Effector memory CD8-positive, alpha-beta T cell (primary cell): ENCODE results near the gene KRTAP5-9.
"Not testable (repeated sequence)": the region's sequence is repeated elsewhere in the genome, so short reads cannot be mapped to it uniquely, and the experiment has no call there.

ENCODE experiments used
- ATAC-seq: fragments of 150-1000 bp; cut with Tn5 transposase; replicated peaks from 2 replicates; pipeline ENCODE4 v1.10.0; 2021; ENCODE audit warnings: mild to moderate bottlenecking, moderate library complexity
- DNase-seq, 3 experiments: peaks; one replicate each; pipeline ENCODE4 v3.0.0; 2021
- H3K27ac Mint-ChIP-seq, 2 donors: one replicate each; pipeline ENCODE4 v1.8.0; 2022; ENCODE audit warnings: mild to moderate bottlenecking in 2 of 2, mixed read lengths in 2 of 2, moderate library complexity in 2 of 2
- H3K27me3 Mint-ChIP-seq, 2 donors: one replicate each; pipeline ENCODE4 v1.8.0; 2022; ENCODE audit warnings: mixed read lengths in 2 of 2
- H3K36me3 Mint-ChIP-seq: one replicate; pipeline ENCODE4 v1.8.0; 2022; ENCODE audit warnings: mild to moderate bottlenecking, moderate library complexity, mixed read lengths; ENCODE audit not compliant: insufficient read depth
- H3K4me1 Mint-ChIP-seq, 2 donors: one replicate each; pipeline ENCODE4 v1.8.0; 2022; ENCODE audit warnings: low read depth in 2 of 2, mixed read lengths in 2 of 2
- H3K4me3 Mint-ChIP-seq, 2 donors: one replicate each; pipeline ENCODE4 v1.8.0; 2022; ENCODE audit warnings: mild to moderate bottlenecking in 2 of 2, mixed read lengths in 2 of 2, moderate library complexity in 2 of 2
- H3K9me3 Mint-ChIP-seq, 2 donors: one replicate each; pipeline ENCODE4 v1.8.0; 2022; ENCODE audit warnings: mixed read lengths in 2 of 2

Gene KRTAP5-9

DNA sequence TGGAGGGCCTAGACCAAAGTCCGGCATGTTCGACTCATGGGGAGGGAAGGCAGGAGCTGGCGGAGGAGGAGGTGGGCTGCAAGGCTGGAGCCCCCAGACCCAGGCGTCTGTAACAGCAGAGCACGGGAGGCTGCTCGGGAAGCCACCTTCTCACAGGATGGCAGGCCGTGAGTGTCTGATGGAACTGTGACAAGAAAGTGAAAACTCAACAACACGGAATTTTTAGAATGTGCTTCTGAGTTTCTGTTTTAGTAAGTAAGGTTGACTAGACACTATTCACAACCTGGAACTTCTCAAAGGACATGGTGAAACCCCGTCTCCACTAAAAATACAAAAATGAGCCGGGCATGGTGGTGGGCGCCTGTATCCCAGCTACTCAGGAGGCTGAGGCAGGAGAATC lies 8.2 kb upstream of the KRTAP5-9 start:
- H3K27me3 Mint-ChIP-seq = peaks cover 32 to 90% of the 10 kb centered on the region in 2 donors
- ATAC-seq, DNase-seq, H3K9me3 Mint-ChIP-seq, H3K4me3 Mint-ChIP-seq, H3K36me3 Mint-ChIP-seq, H3K27ac Mint-ChIP-seq, H3K4me1 Mint-ChIP-seq: not testable (repeated sequence)

DNA sequence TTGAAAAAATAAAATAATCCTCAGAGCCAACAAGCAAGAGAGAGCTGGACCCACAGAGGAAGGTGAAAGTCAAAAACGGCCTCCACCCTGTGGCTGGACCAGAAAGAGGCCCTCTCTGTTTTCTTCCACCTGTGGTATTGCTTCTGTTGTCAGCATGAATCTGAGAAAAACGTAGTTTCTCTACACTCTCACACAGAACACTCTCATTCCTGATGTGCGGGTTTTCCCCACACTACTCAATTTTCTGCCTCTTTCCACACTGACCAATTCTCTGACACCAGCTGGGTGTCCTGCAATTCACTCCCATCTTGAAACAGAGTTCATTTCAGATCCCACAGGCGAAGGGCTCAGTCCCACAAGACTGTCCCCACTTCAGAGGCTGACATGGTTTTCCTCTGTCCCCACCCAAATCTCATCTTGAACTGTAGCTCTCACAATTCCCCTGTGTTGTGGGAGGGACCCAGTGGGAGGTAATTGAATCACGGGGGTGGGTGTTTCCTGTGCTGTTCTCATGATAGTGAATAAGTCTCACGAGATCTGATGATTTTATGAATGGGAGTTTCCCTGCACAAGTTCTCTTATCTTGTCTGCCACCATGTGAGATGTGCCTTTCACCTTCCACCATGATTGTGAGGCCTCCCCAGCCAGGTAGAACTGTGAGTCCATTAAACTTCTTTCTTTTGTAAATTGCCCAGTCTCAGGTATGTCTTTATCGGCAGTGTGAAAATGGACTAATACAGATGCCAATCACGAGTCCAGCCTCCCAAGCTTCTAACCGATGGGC lies 7.5 kb upstream of the KRTAP5-9 start:
- not testable (repeated sequence) for H3K9me3 Mint-ChIP-seq, H3K36me3 Mint-ChIP-seq, H3K4me1 Mint-ChIP-seq, H3K27ac Mint-ChIP-seq, DNase-seq, ATAC-seq, H3K4me3 Mint-ChIP-seq
- peaks cover 38 to 90% of the 10 kb centered on the region in 2 donors for H3K27me3 Mint-ChIP-seq

DNA sequence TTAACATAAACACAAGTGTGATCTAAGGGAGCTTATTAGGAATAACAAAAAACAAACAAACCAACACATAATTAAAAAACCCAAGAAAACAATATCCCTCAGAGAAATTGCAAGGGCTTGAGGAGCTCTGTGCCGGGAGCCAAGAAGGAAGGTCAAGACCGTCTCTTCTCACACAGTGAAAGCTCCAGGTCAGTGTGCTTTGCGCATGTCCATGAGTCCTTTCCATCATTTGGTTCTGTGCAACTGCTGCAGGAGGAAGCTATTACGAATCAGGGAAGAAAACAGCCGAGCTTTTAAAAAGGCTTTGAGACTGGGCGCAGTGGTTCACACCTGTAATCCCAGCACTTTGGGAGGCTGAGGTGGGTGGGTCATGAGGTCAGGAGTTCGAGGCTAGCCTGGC lies 5.8 kb upstream of the KRTAP5-9 start:
- H3K4me3 Mint-ChIP-seq = no peak overlapping the region
- peaks cover 41 to 88% of the 10 kb centered on the region in 2 donors for H3K27me3 Mint-ChIP-seq
- no peak for DNase-seq
- H3K27ac Mint-ChIP-seq = no peak overlapping the region
- no peak for ATAC-seq
- H3K36me3 Mint-ChIP-seq = no peaks in the 10 kb centered on the region
- peaks cover 5 to 9% of the 10 kb centered on the region in 2 donors for H3K4me1 Mint-ChIP-seq
- peaks cover 1 to 8% of the 10 kb centered on the region in 2 donors for H3K9me3 Mint-ChIP-seq

DNA sequence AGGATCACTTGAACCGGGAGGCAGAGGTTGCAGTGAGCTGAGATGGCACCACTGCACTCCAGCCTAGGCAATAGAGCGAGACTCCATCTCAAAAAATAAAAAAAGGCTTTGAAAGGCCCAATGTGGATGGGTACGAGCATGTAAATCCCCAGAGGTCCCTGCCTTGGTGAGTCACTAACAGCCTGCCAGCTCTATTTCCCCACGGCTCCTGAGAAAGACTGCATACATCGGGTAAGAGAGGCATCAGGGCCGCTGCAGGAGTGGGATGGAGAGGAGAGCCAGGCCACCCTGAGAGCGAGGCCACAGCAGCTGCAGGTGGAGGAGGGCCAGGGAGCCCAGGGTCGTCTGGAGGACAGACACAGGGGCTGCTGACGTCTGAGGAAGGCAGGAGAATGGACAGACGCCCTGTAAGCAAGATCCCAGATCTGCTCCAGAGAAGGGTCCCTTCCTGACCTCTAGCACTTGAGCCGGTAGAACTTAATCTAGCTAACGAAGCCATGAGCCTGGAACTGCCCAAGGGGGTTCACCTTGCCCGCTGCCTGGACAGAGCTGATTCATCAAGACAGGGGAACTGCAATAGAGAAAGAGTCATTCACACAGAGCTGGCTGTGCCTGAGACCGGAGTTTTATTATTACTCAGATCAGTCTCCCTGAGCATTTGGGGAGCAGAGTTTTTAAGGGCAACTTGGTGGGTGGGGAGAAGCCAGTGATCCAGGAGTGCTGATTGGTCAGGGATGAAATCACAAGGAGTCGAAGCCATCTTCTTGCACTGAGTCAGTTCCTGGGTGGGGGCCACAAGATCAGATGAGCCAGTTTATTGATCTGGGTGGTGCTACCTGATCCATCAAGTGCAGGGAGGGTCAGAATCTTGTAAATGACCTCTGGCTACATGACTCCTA lies 5.1 kb upstream of the KRTAP5-9 start:
- H3K36me3 Mint-ChIP-seq = no peaks in the 10 kb centered on the region
- H3K4me3 Mint-ChIP-seq = no peak overlapping the region
- DNase-seq (no peak), ATAC-seq (no peak)
- H3K9me3 Mint-ChIP-seq = peaks cover 1 to 8% of the 10 kb centered on the region in 2 donors
- no peak overlapping the region for H3K27ac Mint-ChIP-seq
- H3K4me1 Mint-ChIP-seq = peaks cover 5 to 9% of the 10 kb centered on the region in 2 donors
- H3K27me3 Mint-ChIP-seq = peaks cover 48 to 93% of the 10 kb centered on the region in 2 donors

DNA sequence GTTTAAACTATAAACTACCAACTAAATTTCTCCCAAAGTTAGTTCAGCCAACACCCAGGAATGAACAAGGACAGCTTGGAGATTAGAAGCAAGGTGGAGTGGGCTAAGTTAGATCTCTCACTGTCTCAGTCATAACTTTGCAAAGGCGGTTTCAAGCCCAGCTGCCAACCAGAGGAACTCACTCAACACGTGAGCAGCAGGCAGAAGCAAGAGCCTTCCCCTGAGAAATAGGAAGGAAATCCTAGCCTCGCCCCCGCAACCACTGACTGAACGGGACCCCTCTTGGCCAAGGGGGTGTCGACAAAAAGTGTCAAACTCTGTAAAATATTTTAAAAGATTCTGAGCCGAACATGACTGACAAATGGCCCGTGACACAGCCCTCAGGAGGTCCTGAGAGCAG lies 4.4 kb upstream of the KRTAP5-9 start:
- H3K4me1 Mint-ChIP-seq = peaks cover 5 to 9% of the 10 kb centered on the region in 2 donors
- no peak overlapping the region for H3K4me3 Mint-ChIP-seq
- DNase-seq = no peak
- peaks cover 50 to 95% of the 10 kb centered on the region in 2 donors for H3K27me3 Mint-ChIP-seq
- H3K36me3 Mint-ChIP-seq = no peaks in the 10 kb centered on the region
- H3K9me3 Mint-ChIP-seq = peaks cover 1 to 8% of the 10 kb centered on the region in 2 donors
- H3K27ac Mint-ChIP-seq = no peak overlapping the region
- ATAC-seq = no peak

DNA sequence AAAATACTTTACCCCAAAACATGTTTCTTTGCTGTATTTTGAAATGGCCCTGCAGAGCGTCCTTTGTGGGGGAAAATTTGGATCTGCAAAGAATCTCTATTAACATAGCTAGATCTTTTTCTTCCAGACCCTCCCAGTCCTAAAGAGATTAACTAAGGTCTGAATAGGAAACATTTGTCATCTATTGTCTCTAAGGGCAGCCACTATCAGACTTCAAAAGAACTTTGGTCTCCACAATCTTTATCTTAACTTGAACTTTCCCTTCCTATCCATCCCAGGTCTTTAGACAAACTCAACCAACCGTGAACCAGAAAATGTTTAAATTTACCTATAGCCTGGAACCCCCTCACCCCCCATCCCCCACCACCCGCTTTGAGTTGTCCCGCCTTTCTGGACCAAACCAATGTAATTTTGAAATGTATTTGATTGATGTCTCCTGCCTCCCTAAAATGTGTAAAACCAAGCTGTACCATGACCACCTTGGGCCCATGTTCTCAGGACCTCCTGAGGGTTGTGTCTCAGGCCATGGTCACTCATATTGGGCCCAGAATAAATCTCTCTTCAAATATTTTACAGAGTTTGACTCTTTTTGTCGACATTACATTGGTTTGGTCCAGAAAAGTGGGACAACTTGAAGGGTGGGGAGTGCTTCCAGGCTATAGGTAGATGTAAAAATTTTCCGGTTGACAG lies 3.5 kb upstream of the KRTAP5-9 start:
- H3K4me1 Mint-ChIP-seq = peaks cover 5 to 9% of the 10 kb centered on the region in 2 donors
- no peaks in the 10 kb centered on the region for H3K36me3 Mint-ChIP-seq
- H3K27ac Mint-ChIP-seq = no peak overlapping the region
- DNase-seq = no peak
- no peak for ATAC-seq
- H3K4me3 Mint-ChIP-seq = no peak overlapping the region
- peaks cover 1 to 8% of the 10 kb centered on the region in 2 donors for H3K9me3 Mint-ChIP-seq
- peaks cover 50 to 95% of the 10 kb centered on the region in 2 donors for H3K27me3 Mint-ChIP-seq

DNA sequence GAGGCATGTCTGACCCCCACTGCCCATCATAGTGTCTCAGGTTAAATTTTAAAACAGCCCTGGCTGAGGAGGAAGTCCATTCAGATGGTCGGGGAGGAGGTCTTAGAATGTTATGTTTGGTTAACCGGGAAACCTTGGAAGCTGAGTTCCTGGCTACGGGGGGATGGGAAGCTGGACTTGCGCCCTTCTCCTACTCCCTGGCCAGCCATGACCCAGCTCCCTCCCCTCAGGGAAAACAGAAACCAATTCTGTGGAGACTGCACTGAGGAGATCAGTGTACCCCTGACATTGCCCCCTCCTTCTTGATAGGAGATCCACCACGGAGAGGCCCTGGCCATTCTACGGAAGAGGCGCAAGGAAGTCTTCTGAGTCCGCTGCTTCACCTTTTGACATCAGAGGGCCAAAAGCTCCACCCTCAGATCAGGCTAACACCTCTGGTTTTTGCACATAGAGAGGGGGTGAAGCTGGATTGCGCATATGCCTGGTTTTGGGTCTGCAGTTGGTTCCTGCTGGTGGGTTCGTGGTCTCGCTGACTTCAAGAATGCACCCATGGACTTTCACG lies 2.7 kb upstream of the KRTAP5-9 start:
- Mint-ChIP-seq H3K27ac (no peak overlapping the region), H3K4me3 (no peak overlapping the region), H3K4me1 (peaks cover 5 to 9% of the 10 kb centered on the region in 2 donors), H3K36me3 (no peaks in the 10 kb centered on the region), H3K27me3 (peaks cover 49 to 93% of the 10 kb centered on the region in 2 donors), H3K9me3 (peaks cover 1 to 7% of the 10 kb centered on the region in 2 donors)
- DNase-seq = no peak
- ATAC-seq = no peak

DNA sequence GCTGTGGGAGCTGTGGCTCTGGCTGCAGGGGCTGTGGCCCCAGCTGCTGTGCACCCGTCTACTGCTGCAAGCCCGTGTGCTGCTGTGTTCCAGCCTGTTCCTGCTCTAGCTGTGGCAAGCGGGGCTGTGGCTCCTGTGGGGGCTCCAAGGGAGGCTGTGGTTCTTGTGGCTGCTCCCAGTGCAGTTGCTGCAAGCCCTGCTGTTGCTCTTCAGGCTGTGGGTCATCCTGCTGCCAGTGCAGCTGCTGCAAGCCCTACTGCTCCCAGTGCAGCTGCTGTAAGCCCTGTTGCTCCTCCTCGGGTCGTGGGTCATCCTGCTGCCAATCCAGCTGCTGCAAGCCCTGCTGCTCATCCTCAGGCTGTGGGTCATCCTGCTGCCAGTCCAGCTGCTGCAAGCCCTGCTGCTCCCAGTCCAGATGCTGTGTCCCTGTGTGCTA lies 514 bp downstream of the KRTAP5-9 start:
- Mint-ChIP-seq H3K36me3 (no peaks in the 10 kb centered on the region), H3K4me1 (peaks cover 0 to 7% of the 10 kb centered on the region in 2 donors), H3K27me3 (peaks cover 39 to 61% of the 10 kb centered on the region in 2 donors), H3K4me3 (no peak overlapping the region), H3K9me3 (no peaks in the 10 kb centered on the region), H3K27ac (no peak overlapping the region)
- ATAC-seq (no peak), DNase-seq (no peak)

DNA sequence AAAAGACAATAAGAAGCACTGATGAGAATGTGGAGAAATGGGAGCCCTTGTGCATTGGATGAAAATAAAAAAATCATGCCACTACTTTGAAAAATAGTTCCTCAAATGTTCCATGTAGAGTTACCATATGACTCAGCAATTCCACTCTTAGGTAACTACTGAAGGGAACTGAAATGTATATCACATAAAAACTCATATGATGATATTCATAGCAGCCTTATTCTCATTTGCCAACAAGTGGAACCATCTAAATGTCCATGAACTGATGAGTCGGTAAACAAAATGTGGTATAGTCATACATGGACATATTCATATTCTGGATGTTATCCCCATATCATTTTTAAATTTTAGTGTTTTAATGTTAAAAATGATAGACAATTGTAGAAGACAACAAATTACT lies 3.5 kb downstream of the KRTAP5-9 start:
- H3K9me3 Mint-ChIP-seq = no peaks in the 10 kb centered on the region
- H3K36me3 Mint-ChIP-seq = no peaks in the 10 kb centered on the region
- H3K27ac Mint-ChIP-seq = no peak overlapping the region
- DNase-seq (no peak), ATAC-seq (no peak)
- H3K4me1 Mint-ChIP-seq = no peaks in the 10 kb centered on the region
- no peak overlapping the region for H3K4me3 Mint-ChIP-seq
- H3K27me3 Mint-ChIP-seq = peaks cover 28 to 38% of the 10 kb centered on the region in 2 donors

DNA sequence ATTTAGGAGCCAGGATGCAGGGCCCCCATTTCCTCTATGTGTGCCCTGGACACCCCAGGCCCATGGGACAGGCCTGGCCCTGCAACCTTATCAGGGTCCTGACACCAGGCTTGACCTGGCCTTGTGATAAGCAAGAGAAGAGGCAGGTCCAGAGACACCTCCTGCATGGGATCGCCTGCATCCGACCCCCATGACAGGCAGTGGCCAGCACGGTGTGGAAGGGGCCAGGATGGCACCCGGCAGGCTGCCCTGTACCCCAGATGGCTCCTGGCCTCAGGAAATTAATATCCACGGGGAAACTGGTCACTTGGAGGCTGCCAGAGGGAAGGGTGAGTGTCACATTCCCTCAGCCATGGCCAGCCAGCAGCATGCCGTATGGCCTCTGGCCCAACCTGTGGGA lies 6.8 kb downstream of the KRTAP5-9 start:
- H3K27ac Mint-ChIP-seq = no peak overlapping the region
- no peaks in the 10 kb centered on the region for H3K36me3 Mint-ChIP-seq
- no peak for DNase-seq
- peaks cover 11 to 18% of the 10 kb centered on the region in 2 donors for H3K27me3 Mint-ChIP-seq
- H3K9me3 Mint-ChIP-seq = no peaks in the 10 kb centered on the region
- no peak for ATAC-seq
- no peaks in the 10 kb centered on the region for H3K4me1 Mint-ChIP-seq
- no peak overlapping the region for H3K4me3 Mint-ChIP-seq

DNA sequence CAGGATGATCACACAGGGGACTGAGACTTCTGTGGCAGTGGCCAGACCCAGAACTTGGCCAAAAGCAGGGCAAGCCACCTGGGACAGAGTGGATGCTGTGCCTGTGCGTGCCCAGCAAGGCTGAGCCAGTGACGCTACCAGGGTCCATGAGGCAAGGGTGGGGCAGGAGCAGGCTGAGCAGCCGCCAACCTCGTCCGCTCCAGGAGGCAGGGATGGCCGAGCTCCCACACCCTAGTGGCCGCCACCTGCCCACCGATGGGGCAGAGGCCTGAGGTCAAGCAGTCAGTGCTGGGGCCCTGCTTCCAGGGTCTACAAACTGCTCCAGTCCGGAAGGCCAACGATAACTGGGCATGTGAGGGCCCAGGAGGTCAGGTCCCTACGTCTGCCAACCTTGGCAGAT lies 7.3 kb downstream of the KRTAP5-9 start:
- H3K9me3 Mint-ChIP-seq = no peaks in the 10 kb centered on the region
- DNase-seq = no peak
- no peak overlapping the region for H3K4me3 Mint-ChIP-seq
- no peaks in the 10 kb centered on the region for H3K4me1 Mint-ChIP-seq
- no peak overlapping the region for H3K27ac Mint-ChIP-seq
- H3K27me3 Mint-ChIP-seq = peaks cover 11 to 16% of the 10 kb centered on the region in 2 donors
- ATAC-seq = no peak
- H3K36me3 Mint-ChIP-seq = no peaks in the 10 kb centered on the region

DNA sequence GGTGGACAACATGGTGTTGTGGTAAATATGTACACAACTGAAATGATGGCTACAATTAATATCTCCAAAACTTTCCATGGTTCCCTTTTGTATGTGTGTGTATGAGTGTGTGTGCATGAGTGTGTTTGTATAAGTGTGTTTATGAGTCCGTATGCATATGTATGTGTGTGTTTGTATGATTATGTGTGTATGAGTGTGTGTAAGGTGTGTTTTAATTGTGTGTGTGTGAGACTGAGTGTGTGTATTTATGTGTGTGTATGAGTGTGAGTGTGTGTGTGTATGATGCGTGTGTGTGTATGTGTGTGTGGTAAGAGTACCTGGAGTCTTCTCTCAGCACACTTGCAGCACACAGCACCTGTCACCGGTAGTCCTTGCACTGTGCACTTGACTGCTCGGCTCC lies 7.8 kb downstream of the KRTAP5-9 start:
- Mint-ChIP-seq H3K27me3 (peaks cover 15 to 21% of the 10 kb centered on the region in 2 donors), H3K9me3 (no peaks in the 10 kb centered on the region), H3K36me3 (no peaks in the 10 kb centered on the region), H3K27ac (no peak overlapping the region), H3K4me3 (no peak overlapping the region), H3K4me1 (no peaks in the 10 kb centered on the region)
- no peak for ATAC-seq
- DNase-seq = no peak

DNA sequence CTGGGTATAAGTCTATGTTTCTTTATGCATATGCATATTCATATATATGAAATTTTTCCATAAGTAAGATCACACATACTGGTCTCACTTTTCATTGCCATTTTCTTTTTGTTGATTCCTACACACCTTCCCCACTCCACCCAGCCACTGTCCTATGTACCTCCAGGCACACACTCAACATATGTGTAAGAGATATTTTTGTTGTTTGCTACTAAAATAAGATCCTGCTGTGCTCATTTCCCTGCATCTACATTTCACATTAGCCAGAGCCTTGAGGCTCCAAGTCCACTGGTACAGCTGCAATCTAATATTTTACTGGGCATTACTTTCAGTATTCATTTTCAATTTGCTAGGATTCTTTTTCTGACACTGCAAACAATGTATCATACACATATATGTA lies 9.0 kb downstream of the KRTAP5-9 start:
- DNase-seq = no peak
- no peaks in the 10 kb centered on the region for H3K9me3 Mint-ChIP-seq
- H3K36me3 Mint-ChIP-seq = no peaks in the 10 kb centered on the region
- H3K27ac Mint-ChIP-seq = no peak overlapping the region
- no peak overlapping the region for H3K4me3 Mint-ChIP-seq
- peaks cover 22 to 31% of the 10 kb centered on the region in 2 donors for H3K27me3 Mint-ChIP-seq
- H3K4me1 Mint-ChIP-seq = no peaks in the 10 kb centered on the region
- ATAC-seq = no peak
